Endometrial microvascular endothelial cells (primary cell): ENCODE measurements around the gene KRT6B. TPM values are rescaled to one million over a fixed set of nuclear protein-coding genes. Genes with fewer than 3 reads are reported as not detected.
"Not testable (repeated sequence)": the region's sequence is repeated elsewhere in the genome, so short reads cannot be mapped to it uniquely, and the experiment has no call there.

Experiments used
- in situ Hi-C: cut with HindIII; loops from 2 replicates; pipeline ENCODE4 v1.10.0; 2017; ENCODE audit warnings: low sequenced_read_pairs, low pct_unique_long_range_greater_than_20kb; ENCODE audit errors: inconsistent ontology term
- total RNA-seq: library from RNA; depleted of rRNA; stranded (reverse); fragments of >200 nt; gene quantifications from one replicate; pipeline ENCODE4 v1.2.3, GENCODE V29; 2015; ENCODE audit errors: inconsistent ontology term

KRT6B gene
- total RNA-seq, result not detected

GRCh38 chr12:52452101-52452500 lies at the start of gene KRT6B:
Gene KRT6B, minus strand, starts transcription at chr12:52452146. Its CDS starts 68 bp downstream, at chr12:52452078.
- in situ Hi-C loops, result no loop called here

GRCh38 chr12:52501490-52501889 lies 49.5 kb upstream of the KRT6B start:
- in situ Hi-C loops, result no loop called here

GRCh38 chr12:52500574-52500973 lies 48.6 kb upstream of the KRT6B start:
- in situ Hi-C loops, result not testable (repeated sequence)

GRCh38 chr12:52499806-52500560 lies 48.0 kb upstream of the KRT6B start:
- in situ Hi-C loops, result no loop called here

- in situ Hi-C loops, result no loop called here
Measured at GRCh38 chr12:52498946-52499345, 47.0 kb upstream of the KRT6B start.

GRCh38 chr12:52497975-52498374 lies 46.0 kb upstream of the KRT6B start:
- in situ Hi-C loops, result no loop called here

GRCh38 chr12:52496590-52497071 lies 44.7 kb upstream of the KRT6B start:
- in situ Hi-C loops, result no loop called here

GRCh38 chr12:52496054-52496453 lies 44.1 kb upstream of the KRT6B start:
- in situ Hi-C loops, result no loop called here

- in situ Hi-C loops, result no loop called here
Measured at GRCh38 chr12:52495389-52495788, 43.4 kb upstream of the KRT6B start.

- in situ Hi-C loops, result no loop called here
Measured at GRCh38 chr12:52494518-52494917, 42.6 kb upstream of the KRT6B start.

- in situ Hi-C loops, result no loop called here
Measured at GRCh38 chr12:52494100-52494499, 42.2 kb upstream of the KRT6B start.

- in situ Hi-C loops, result no loop called here
Measured at GRCh38 chr12:52493172-52493571, 41.2 kb upstream of the KRT6B start, which contains the start of gene KRT6A. Gene KRT6A, minus strand, starts transcription at chr12:52493257. Its CDS starts 69 bp downstream, at chr12:52493188.

- in situ Hi-C loops, result not testable (repeated sequence)
Measured at GRCh38 chr12:52492405-52492804, 40.5 kb upstream of the KRT6B start.

- in situ Hi-C loops, result not testable (repeated sequence)
Measured at GRCh38 chr12:52491495-52491894, 39.5 kb upstream of the KRT6B start.

- in situ Hi-C loops, result no loop called here
Measured at GRCh38 chr12:52488736-52489135, 36.8 kb upstream of the KRT6B start.

GRCh38 chr12:52487744-52488443 lies 35.9 kb upstream of the KRT6B start:
- in situ Hi-C loops, result not testable (repeated sequence)

GRCh38 chr12:52487211-52487610 lies 35.3 kb upstream of the KRT6B start:
- in situ Hi-C loops, result no loop called here

GRCh38 chr12:52486166-52487105 lies 34.5 kb upstream of the KRT6B start:
- in situ Hi-C loops, result no loop called here

- in situ Hi-C loops, result no loop called here
Measured at GRCh38 chr12:52480073-52480472, 28.1 kb upstream of the KRT6B start.
